Measurements from ENCODE around the gene ELOVL2. TPM values are rescaled to one million over a fixed set of nuclear protein-coding genes. Genes with fewer than 3 reads are reported as not detected.

Gene ELOVL2
- total RNA-seq, 2 experiments from 2014 or later, result not detected

DNA sequence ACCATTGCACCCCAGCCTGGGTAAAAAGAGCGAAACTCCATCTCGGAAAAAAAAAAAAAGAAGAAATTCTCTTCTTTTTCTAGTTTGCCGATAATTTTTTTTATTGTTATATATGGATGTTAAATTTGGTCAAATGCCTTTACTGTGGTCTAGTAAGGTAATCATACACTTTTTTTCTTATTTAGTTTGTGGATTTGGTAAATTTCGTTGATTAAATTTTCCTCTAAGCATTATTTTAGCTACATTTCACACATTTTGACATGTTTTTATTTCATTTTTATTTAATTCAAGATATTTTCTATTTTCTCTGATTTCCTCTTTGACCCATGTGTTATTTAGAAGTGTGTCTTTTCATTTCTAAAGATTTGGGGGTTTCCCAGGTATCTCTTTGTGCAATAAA, 18.0 kb upstream of the ELOVL2 start:
- Mint-ChIP-seq H3K27me3 (peaks cover 19% of the 10 kb centered on the region), H3K36me3 (ENCODE audit: low read depth) (no peaks in the 10 kb centered on the region), H3K27ac (no peak overlapping the region), H3K4me3 (no peak overlapping the region), H3K4me1 (ENCODE audit: low read depth) (no peaks in the 10 kb centered on the region), H3K9me3 (no peaks in the 10 kb centered on the region)
- ATAC-seq (ENCODE audit: poor library complexity), result no peak
- intact Hi-C loops (cut with DNase I, micrococcal nuclease), result no loop called here
- Histone ChIP-seq H3K36me3 (ENCODE audit: insufficient read depth, low read length) (no peaks in the 10 kb centered on the region), H3K9me3 (ENCODE audit: control insufficient read depth in 1 of 2, insufficient read depth in 1 of 2, low read length in 2 of 2) (no peaks in the 10 kb centered on the region), H3K4me3 (ENCODE audit: low read length) (no peak overlapping the region), H3K27ac (ENCODE audit: low read depth in 1 of 2, low read length in 2 of 2) (no peak overlapping the region), H3K27me3 (ENCODE audit: control insufficient read depth in 1 of 2, insufficient read depth in 2 of 2, low read length in 2 of 2) (no peaks in the 10 kb centered on the region), H3K4me1 (ENCODE audit: insufficient read depth, low read length) (no peaks in the 10 kb centered on the region)
- ChIA-PET POLR2A (no interaction called here), CTCF (interaction anchor here (0.7 to 1.8 kb wide), 2 partner anchors 15 to 82 kb away, joined by 3 to 4 read pairs; no protein-coding TSS in a partner anchor)
- no peak for DNase-seq
- TF ChIP-seq, protein P1, sequence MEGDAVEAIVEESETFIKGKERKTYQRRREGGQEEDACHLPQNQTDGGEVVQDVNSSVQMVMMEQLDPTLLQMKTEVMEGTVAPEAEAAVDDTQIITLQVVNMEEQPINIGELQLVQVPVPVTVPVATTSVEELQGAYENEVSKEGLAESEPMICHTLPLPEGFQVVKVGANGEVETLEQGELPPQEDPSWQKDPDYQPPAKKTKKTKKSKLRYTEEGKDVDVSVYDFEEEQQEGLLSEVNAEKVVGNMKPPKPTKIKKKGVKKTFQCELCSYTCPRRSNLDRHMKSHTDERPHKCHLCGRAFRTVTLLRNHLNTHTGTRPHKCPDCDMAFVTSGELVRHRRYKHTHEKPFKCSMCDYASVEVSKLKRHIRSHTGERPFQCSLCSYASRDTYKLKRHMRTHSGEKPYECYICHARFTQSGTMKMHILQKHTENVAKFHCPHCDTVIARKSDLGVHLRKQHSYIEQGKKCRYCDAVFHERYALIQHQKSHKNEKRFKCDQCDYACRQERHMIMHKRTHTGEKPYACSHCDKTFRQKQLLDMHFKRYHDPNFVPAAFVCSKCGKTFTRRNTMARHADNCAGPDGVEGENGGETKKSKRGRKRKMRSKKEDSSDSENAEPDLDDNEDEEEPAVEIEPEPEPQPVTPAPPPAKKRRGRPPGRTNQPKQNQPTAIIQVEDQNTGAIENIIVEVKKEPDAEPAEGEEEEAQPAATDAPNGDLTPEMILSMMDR (IDR thresholded peaks at IDR 0.05), result no peak

- no peaks in the 10 kb centered on the region for H3K9me3 ChIP-seq (ENCODE audit: control insufficient read depth in 1 of 2, insufficient read depth in 1 of 2, low read length in 2 of 2)
- intact Hi-C loops (cut with DNase I, micrococcal nuclease), result no loop called here
- no peaks in the 10 kb centered on the region for H3K4me1 ChIP-seq (ENCODE audit: insufficient read depth, low read length)
- H3K36me3 ChIP-seq (ENCODE audit: insufficient read depth, low read length), result no peaks in the 10 kb centered on the region
- H3K9me3 Mint-ChIP-seq, result no peaks in the 10 kb centered on the region
- peaks cover 23% of the 10 kb centered on the region for H3K27me3 Mint-ChIP-seq
- no peaks in the 10 kb centered on the region for H3K36me3 Mint-ChIP-seq (ENCODE audit: low read depth)
- H3K27ac Mint-ChIP-seq, result no peak overlapping the region
- H3K27me3 ChIP-seq (ENCODE audit: control insufficient read depth in 1 of 2, insufficient read depth in 2 of 2, low read length in 2 of 2), result no peaks in the 10 kb centered on the region
- no peak overlapping the region for H3K4me3 Mint-ChIP-seq
- DNase-seq, result no peak
- ChIA-PET POLR2A (no interaction called here), CTCF (no interaction called here)
- H3K27ac ChIP-seq (ENCODE audit: low read depth in 1 of 2, low read length in 2 of 2), result no peak overlapping the region
- ATAC-seq (ENCODE audit: poor library complexity), result no peak
- H3K4me1 Mint-ChIP-seq (ENCODE audit: low read depth), result no peaks in the 10 kb centered on the region
- TF ChIP-seq, protein P1 (IDR thresholded peaks at IDR 0.05), result no peak
- H3K4me3 ChIP-seq (ENCODE audit: low read length), result no peak overlapping the region
Observed at GRCh38 chr6:11058406-11058805, 14.3 kb upstream of the ELOVL2 start.

GRCh38 chr6:11056871-11057270, 12.8 kb upstream of the ELOVL2 start:
- Mint-ChIP-seq H3K9me3 (no peaks in the 10 kb centered on the region), H3K36me3 (ENCODE audit: low read depth) (no peaks in the 10 kb centered on the region), H3K27me3 (peaks cover 35% of the 10 kb centered on the region), H3K4me3 (no peak overlapping the region), H3K4me1 (ENCODE audit: low read depth) (no peaks in the 10 kb centered on the region), H3K27ac (no peak overlapping the region)
- intact Hi-C loops (cut with DNase I, micrococcal nuclease), result no loop called here
- ChIA-PET POLR2A (no interaction called here), CTCF (interaction anchor here (1.5 kb wide), 1 partner anchor 18 kb away, joined by 4 read pairs; no protein-coding TSS in a partner anchor)
- peaks cover 0 to 4% of the 10 kb centered on the region in 2 experiments for H3K27me3 ChIP-seq (ENCODE audit: control insufficient read depth in 1 of 2, insufficient read depth in 2 of 2, low read length in 2 of 2)
- ATAC-seq (ENCODE audit: poor library complexity) (no peak), DNase-seq (no peak)
- no peak overlapping the region for H3K4me3 ChIP-seq (ENCODE audit: low read length)
- H3K27ac ChIP-seq (ENCODE audit: low read depth in 1 of 2, low read length in 2 of 2), result no peak overlapping the region
- no peaks in the 10 kb centered on the region for H3K36me3 ChIP-seq (ENCODE audit: insufficient read depth, low read length)
- no peaks in the 10 kb centered on the region for H3K9me3 ChIP-seq (ENCODE audit: control insufficient read depth in 1 of 2, insufficient read depth in 1 of 2, low read length in 2 of 2)
- TF ChIP-seq, protein P1 (IDR thresholded peaks at IDR 0.05), result no peak
- no peaks in the 10 kb centered on the region for H3K4me1 ChIP-seq (ENCODE audit: insufficient read depth, low read length)

All from CD4-positive, alpha-beta T cell (primary cell).